ENCODE results near the gene FXYD2. TPM values are rescaled to one million over a fixed set of nuclear protein-coding genes. Genes with fewer than 3 reads are reported as not detected.

Gene FXYD2
- total and polyA plus RNA-seq, 2 of the 13 experiments (the other 11 are each of a cell fraction or from before 2014, with no cell fraction given): 45.9 to 106 TPM

- TF ChIP-seq TFDP1 (CRISPR knock-in tag; IDR thresholded peaks at IDR 0.05; ENCODE audit: borderline replicate concordance): no peak
- TF ChIP-seq ZFYVE20 (CRISPR knock-in tag; IDR thresholded peaks at IDR 0.05; ENCODE audit: borderline replicate concordance, low read depth): no peak
- peak; percentile 87 for TF ChIP-seq ZFX (CRISPR knock-in tag; IDR thresholded peaks at IDR 0.05; ENCODE audit: low read depth)
- TF ChIP-seq ZNF143 (CRISPR knock-in tag; IDR thresholded peaks at IDR 0.05): no peak
- TF ChIP-seq ZBTB38 (CRISPR knock-in tag; IDR thresholded peaks at IDR 0.05): peak; percentile 16; the same call in 1 of the 2 replicates
- TF ChIP-seq DDIT3 (CRISPR knock-in tag; IDR thresholded peaks at IDR 0.05): no peak
- no peak for TF ChIP-seq ZHX1 (CRISPR knock-in tag; IDR thresholded peaks at IDR 0.05; ENCODE audit: low read depth)
- no peak for TF ChIP-seq MBD4 (IDR thresholded peaks at IDR 0.05; ENCODE audit: borderline replicate concordance, low read length)
- no peak for TF ChIP-seq RXRB (CRISPR knock-in tag; IDR thresholded peaks at IDR 0.05; ENCODE audit: borderline replicate concordance)
- TF ChIP-seq FOXK2 (IDR thresholded peaks at IDR 0.05): no peak
- no peak for TF ChIP-seq NR2F2 (IDR thresholded peaks at IDR 0.05; ENCODE audit: borderline replicate concordance, low read depth)
- TF ChIP-seq MAX (IDR thresholded peaks at IDR 0.05): 0 out of 2 replicates have a peak, but pooled peaks have one; percentile 13
- no peak for TF ChIP-seq E2F2 (CRISPR knock-in tag; IDR thresholded peaks at IDR 0.05; ENCODE audit: borderline replicate concordance)
- no peak for TF ChIP-seq ZNF33B (CRISPR knock-in tag; IDR thresholded peaks at IDR 0.05)
- no peak for TF ChIP-seq JUN (CRISPR knock-in tag; IDR thresholded peaks at IDR 0.05)
- TF ChIP-seq ARID5B (CRISPR knock-in tag; IDR thresholded peaks at IDR 0.05): no peak
- TF ChIP-seq PHF20 (CRISPR knock-in tag; IDR thresholded peaks at IDR 0.05): no peak
- TF ChIP-seq HNRNPLL (IDR thresholded peaks at IDR 0.05; ENCODE audit: low read depth, low read length, poor library complexity, severe bottlenecking): peak; percentile 38
- TF ChIP-seq ARID2 (CRISPR knock-in tag; IDR thresholded peaks at IDR 0.05; ENCODE audit: borderline replicate concordance): no peak
Measured at GRCh38 chr11:117816151-117816741, 8.3 kb downstream of the FXYD2 start (continued).

All from HepG2 (cell line).